Activated B cell treated with CpG ODN at 0.5 μM for 24 hours (primary cell): ENCODE results near the gene NKAP. TPM values are rescaled to one million over a fixed set of nuclear protein-coding genes. Genes with fewer than 3 reads are reported as not detected.
"Not testable (repeated sequence)": the region's sequence is repeated elsewhere in the genome, so short reads cannot be mapped to it uniquely, and the experiment has no call there.

ENCODE experiments used
- ATAC-seq: fragments of 200-7000 bp; cut with Tn5 transposase; one replicate; pipeline ENCODE4 v1.10.0; 2021; ENCODE audit warnings: low read depth, mild to moderate bottlenecking, moderate library complexity
- CTCF ChIA-PET: fragments of 350-600 bp; sonication (Branson Sonifier 250); formaldehyde crosslinking; loops from one replicate; lab custom pipeline; 2021; ENCODE audit warnings: antibody characterized with exemption; lab: Charles Lee
- POLR2A ChIA-PET: fragments of 350-600 bp; sonication (Branson Sonifier 250); formaldehyde crosslinking; loops from one replicate; lab custom pipeline; 2021; ENCODE audit warnings: antibody characterized with exemption; lab: Charles Lee
- DNase-seq: peaks from one replicate; pipeline ENCODE4 v3.0.0; 2022
- H3K27ac Mint-ChIP-seq: one replicate; pipeline ENCODE4 v1.8.0; 2020; ENCODE audit warnings: mixed read lengths
- H3K27me3 Mint-ChIP-seq: one replicate; pipeline ENCODE4 v1.8.0; 2021; ENCODE audit warnings: mixed read lengths
- H3K36me3 Mint-ChIP-seq: one replicate; pipeline ENCODE4 v1.8.0; 2021; ENCODE audit warnings: low read depth, mixed read lengths
- H3K4me1 Mint-ChIP-seq: one replicate; pipeline ENCODE4 v1.8.0; 2021; ENCODE audit warnings: mixed read lengths
- H3K4me3 Mint-ChIP-seq: one replicate; pipeline ENCODE4 v1.8.0; 2020; ENCODE audit warnings: mild to moderate bottlenecking, mixed read lengths
- H3K9me3 Mint-ChIP-seq: one replicate; pipeline ENCODE4 v1.8.0; 2020; ENCODE audit warnings: mixed read lengths
- CTCF ChIP-seq: fragments of 200-600 bp; IDR thresholded peaks from one replicate; pipeline ENCODE4 v1.8.0; 2022; ENCODE audit warnings: antibody characterized with exemption, mild to moderate bottlenecking
- intact Hi-C: fragments of 100-400 bp; cut with micrococcal nuclease; formaldehyde crosslinking; loops from one replicate; pipeline ENCODE4 v1.15.1; 2024
- total RNA-seq: library from RNA; stranded (reverse); gene quantifications from 2 replicates; pipeline ENCODE4 v1.2.3, GENCODE V29; 2022

NKAP gene
- total RNA-seq, 1 donor from 2014 or later, result 11.9 TPM

DNA sequence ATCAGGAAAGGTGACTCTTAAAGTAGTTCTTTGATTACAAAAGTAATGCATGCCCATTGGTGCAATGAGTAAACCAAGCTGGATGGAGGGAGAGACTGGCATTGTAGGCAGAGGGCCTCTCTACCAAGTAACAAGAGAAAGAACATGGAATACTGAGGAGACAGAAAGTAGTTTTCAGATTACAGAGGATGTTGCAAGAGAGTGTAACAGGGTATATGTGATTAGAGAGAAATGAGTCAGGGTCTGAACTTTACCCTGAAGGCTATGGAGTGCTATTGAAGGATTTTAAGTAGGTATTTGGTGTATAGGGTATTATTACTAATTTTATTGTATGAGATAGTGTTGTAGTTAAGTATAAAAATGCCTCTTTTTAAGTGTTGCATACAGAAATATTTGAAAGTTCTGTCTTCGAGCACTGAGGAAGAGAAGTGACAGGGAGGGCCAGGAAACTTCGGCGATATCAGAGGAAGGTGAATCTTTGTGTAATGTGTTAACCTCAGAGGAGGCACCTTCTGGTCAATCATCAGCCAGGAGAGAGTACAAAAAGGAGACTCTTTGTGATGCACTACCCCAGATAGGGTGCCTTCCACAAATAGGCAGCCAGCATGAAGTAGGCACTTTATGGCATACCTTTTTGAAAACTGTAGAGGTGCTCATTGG is 8.2 kb downstream of the NKAP start:
- ChIA-PET CTCF (no interaction called here), POLR2A (no interaction called here)
- Mint-ChIP-seq H3K9me3 (no peaks in the 10 kb centered on the region), H3K4me1 (no peaks in the 10 kb centered on the region), H3K27ac (no peak overlapping the region), H3K36me3 (peaks cover 40% of the 10 kb centered on the region), H3K4me3 (no peak overlapping the region), H3K27me3 (no peaks in the 10 kb centered on the region)
- intact Hi-C loops, result no loop called here
- ATAC-seq (no peak), DNase-seq (no peak)
- TF ChIP-seq CTCF, result no peak

DNA sequence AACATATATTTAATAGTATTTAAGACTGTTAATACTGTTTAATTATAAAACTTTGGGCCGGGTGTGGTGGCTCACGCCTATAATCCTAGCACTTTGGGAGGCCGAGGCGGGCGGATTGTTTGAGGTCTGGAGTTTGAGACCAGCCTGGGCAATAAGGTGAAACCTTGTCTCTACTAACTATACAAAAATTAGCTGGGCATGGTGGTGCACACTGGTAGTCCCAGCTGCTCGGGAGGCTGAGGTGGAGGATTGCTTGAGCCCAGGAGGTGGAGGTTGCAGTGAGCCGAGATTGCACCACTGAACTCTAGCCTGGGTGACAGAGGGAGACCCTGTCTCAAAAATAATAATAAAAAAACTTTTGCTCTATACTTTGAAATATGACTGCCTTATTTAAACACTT is 21.2 kb downstream of the NKAP start:
- intact Hi-C loops, ATAC-seq, POLR2A ChIA-PET, CTCF ChIA-PET, H3K4me1 Mint-ChIP-seq, H3K27ac Mint-ChIP-seq, H3K4me3 Mint-ChIP-seq, DNase-seq, H3K27me3 Mint-ChIP-seq, H3K9me3 Mint-ChIP-seq: not testable (repeated sequence)
- H3K36me3 Mint-ChIP-seq, result peaks cover 19% of the 10 kb centered on the region

GRCh38 chrX:119919835-119920585 is 23.5 kb downstream of the NKAP start:
- Mint-ChIP-seq H3K9me3 (no peaks in the 10 kb centered on the region), H3K4me1 (no peaks in the 10 kb centered on the region), H3K27me3 (no peaks in the 10 kb centered on the region), H3K27ac (no peak overlapping the region), H3K4me3 (no peak overlapping the region), H3K36me3 (peaks cover 10% of the 10 kb centered on the region)
- CTCF ChIA-PET, result no interaction called here
- TF ChIP-seq CTCF, result no peak
- intact Hi-C loops, result no loop called here
- POLR2A ChIA-PET, result no interaction called here
- DNase-seq, result no peak
- no peak for ATAC-seq

DNA sequence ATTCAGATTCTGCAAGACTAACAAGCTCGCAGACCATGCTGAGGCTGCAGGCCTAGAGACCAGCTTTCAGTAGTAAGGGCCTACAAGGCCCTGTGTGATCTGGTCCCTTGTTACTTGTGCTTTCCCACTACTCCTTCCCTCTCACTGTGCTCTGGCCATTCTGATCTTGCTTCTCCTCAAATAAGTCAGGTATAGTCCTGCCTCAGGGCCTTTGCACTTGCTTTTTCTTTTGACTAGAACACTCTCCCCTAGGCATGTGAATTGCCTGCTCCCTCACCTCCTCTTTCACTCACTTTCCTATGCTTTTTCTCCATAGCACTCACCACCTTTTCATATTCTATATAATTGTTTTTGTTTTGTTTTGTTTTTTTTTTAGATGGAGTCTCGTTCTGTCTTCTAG is 25.7 kb downstream of the NKAP start:
- ATAC-seq (no peak), DNase-seq (no peak)
- intact Hi-C loops, result no loop called here
- TF ChIP-seq CTCF, result no peak
- CTCF ChIA-PET, result no interaction called here
- Mint-ChIP-seq H3K36me3 (no peaks in the 10 kb centered on the region), H3K27me3 (no peaks in the 10 kb centered on the region), H3K4me1 (no peaks in the 10 kb centered on the region), H3K4me3 (no peak overlapping the region), H3K27ac (no peak overlapping the region), H3K9me3 (no peaks in the 10 kb centered on the region)
- POLR2A ChIA-PET, result no interaction called here

GRCh38 chrX:119916310-119916709 is 27.2 kb downstream of the NKAP start:
- Mint-ChIP-seq H3K4me3 (no peak overlapping the region), H3K27ac (no peak overlapping the region), H3K27me3 (no peaks in the 10 kb centered on the region), H3K9me3 (no peaks in the 10 kb centered on the region), H3K4me1 (no peaks in the 10 kb centered on the region), H3K36me3 (no peaks in the 10 kb centered on the region)
- CTCF ChIA-PET, result no interaction called here
- intact Hi-C loops, result no loop called here
- no peak for TF ChIP-seq CTCF
- DNase-seq, result no peak
- ATAC-seq, result no peak
- POLR2A ChIA-PET, result no interaction called here
